Stimulated activated CD8-positive, alpha-beta memory T cell treated with anti-CD3 and anti-CD28 coated beads, Interleukin-12 subunit alpha, Interleukin-12 subunit beta, amount 100 ng/mL, for 1 hour (primary cell): ENCODE data around the gene PGA3.
"Not testable (repeated sequence)": the region's sequence is repeated elsewhere in the genome, so short reads cannot be mapped to it uniquely, and the experiment has no call there.

Source experiments
- DNase-seq: peaks from one replicate; pipeline ENCODE4 v3.0.0-alpha.2; 2020; ENCODE audit warnings: low read depth

PGA3 gene

DNA sequence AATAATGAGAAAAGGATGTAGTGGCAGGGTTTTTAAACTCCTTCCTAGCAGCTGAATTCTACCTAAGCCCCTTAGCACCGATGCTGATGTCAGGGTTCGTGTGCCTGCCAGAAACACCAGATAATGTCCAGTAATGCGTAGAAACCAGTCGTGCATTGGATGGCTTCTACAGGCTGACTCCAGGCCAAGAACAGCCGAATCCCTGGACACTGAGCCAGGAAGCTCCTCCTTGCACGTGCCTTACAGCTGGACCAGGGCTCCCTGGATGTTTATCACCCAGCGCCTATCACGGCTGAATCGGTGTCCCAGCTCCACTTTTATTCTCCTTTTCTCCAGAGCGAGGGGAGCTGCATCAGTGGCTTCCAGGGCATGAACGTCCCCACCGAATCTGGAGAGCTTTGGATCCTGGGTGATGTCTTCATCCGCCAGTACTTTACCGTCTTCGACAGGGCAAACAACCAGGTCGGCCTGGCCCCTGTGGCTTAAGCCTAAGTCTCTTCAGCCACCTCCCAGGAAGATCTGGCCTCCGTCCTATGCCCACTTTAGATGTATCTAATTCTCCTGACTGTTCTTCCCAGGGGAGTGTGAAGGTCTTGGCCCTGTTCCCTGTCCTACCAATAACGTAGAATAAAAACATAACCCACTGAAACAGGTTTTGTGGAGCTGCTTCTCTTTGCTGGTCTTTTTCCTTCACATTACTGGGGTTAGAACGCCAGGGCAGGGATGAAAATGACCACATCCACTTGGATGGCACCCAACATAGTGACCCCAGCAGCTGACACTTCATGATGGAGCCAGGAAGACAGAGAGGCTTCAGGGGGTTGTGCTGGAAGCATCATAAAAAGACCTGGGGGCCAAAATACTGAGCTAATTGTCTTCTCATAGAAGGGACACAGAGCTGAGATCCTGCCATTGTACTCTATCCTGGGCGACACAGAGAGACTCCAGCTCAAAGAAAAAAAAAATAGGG is 47.8 kb downstream of the PGA3 start:
- not testable (repeated sequence) for DNase-seq

- DNase-seq, result not testable (repeated sequence)
These were observed 49.0 kb downstream of the PGA3 start for GRCh38 chr11:61252332-61252731.

DNA sequence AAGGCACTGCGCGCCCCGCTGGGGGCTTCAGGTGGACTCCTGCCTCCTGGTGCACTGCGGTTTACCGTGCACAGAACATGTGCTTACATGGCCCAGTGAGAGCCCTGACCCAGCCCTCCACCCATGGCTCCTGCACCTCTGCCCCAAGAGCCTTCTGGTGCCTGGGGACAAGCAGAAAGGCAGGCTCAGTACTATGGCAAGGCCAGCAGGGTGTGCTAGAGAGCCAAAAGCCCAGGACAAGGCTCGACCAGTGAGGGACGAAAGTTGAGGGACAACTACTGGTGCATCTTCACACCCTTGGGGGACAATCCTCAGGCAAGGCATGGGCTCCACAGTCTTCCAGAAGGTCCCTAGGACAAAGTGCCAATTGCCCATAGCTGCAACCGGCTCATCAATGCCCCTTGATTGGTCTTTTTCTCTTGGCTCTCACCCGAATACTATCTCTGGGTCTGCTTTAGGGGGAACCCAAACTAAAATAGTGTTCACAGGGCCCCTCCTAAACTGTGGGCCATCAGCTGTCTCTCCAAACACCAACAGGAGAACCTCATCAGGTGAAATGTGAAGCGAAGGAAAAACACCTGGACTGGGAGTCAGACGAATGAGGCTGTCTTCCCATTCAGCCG is 51.2 kb downstream of the PGA3 start:
- DNase-seq, result peak; percentile 23

DNA sequence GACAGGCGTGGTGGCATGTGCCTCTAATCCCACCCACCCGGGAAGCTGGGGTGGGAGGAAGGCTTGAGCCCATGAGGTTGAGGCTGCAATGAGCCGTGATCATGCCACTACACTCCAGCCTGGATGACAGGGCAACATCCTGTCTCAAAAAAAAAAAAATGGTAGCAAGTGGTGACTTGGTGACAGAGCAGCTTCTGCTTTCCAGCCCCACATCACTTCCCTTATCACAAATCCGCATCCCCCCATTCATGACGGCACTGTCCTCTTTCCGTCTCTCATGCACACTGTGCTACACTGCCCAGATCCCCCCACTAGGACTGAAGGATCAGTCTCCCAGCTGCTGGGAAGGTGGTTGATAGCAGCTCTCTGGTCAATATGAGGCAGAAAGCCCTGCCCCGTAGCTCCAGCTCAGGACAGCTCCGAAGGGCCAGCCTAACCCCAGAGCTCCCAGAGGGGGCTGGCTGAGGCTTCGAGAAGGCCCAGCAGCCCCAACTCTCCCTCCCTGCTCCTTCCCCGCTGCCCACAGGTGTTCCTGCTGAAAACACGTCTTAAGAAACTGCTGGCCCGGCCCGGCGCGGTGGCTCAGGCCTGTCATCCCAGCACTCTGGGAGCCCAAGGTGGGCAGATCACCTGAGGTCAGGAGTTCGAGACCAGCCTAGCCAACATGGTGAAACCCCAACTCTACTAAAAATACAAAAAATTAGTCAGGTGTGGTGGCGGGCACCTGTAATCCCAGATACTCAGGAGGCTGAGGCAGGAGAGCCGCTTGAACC is 53.6 kb downstream of the PGA3 start:
- DNase-seq, result no peak

DNA sequence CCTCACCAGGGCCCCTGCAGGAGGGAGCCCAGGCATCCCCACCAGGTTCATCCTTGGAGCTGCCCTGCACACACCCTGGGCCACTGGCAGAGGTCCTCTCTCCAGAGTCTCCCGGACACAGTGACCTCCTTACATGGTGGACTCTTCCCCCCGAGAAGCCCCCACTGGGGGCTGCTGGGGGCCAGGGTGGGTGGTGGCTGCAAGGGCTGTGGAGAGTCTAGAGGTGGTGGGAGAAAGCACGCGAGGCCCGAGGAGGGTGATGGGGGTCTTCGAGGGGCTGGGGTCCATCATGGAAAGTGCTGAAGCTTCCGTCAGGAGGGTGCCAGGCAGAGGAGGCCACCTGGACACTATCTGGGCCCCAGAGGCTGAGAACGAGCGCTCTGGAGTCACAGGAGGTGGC is 55.2 kb downstream of the PGA3 start:
- DNase-seq, result no peak

- DNase-seq, result no peak
These were observed 56.0 kb downstream of the PGA3 start for GRCh38 chr11:61259363-61259762.
